ENCODE results near the gene BEND7. TPM values are rescaled to one million over a fixed set of nuclear protein-coding genes. Genes with fewer than 3 reads are reported as not detected.

BEND7 gene, protein sequence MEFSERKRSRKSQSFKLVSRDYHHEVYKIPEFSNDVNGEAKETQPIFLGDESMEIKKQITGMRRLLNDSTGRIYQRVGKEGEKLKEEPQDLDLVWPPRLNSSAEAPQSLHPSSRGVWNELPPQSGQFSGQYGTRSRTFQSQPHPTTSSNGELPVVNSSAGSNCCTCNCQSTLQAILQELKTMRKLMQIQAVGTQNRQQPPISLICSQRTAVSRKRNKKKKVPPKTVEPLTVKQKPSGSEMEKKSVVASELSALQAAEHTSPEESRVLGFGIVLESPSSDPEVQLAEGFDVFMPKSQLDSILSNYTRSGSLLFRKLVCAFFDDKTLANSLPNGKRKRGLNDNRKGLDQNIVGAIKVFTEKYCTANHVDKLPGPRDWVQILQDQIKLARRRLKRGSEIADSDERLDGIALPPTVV
- 1.4 and 1.5 TPM in 2 replicates for total RNA-seq

DNA sequence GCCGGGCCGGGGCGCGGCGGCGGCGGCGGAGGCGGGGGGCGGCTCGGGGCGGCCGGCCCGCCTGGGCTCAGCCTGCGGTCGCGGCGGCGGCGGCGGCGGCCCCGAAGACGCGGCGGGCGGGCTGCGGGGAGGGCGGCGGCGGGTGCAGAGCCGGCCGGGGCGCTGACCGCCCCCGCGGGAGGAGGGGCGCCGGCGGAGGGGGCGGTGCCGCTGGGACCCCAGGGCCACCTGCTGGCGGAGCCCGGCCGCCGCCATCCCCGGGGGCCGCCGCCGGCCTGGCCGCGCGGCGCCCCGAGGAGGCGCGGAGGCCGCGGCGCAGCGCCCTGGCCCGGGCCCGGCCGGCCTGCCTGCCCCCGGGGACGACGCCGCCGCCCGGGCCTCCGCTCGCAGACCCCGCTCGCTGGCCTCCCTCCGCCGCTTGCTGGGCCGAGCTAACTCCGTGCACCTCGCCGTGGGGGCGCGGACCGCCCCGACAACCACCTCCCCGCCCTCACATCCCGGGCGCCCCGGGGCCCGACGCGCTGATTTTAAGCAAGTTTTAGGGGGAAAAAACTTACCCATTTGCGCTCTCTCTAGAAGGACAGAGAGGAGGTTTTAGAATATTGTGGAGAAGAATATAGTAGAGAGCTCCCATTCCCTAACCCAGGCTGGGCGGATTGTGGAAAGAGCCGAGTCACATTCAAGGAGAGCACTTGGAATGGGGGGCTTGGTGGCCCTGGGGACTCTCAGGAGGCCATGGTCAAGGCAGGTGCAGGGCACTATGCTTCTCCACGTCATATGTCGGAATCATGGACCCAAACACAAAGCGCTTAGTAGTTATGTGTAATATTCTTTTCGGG, at the start of gene BEND7:
Gene BEND7, minus strand, starts transcription at position 140 of the 839 bp plus-strand sequence. CDS start 481 bp downstream, outside the sequence.

Small RNA genes lying within 50 kb of the gene (small RNA-seq; reads per million reads assigned to genes)
- gene RF00019, result not detected

Other genes with a start within 250 kb of the BEND7 start
- 12.9 and 23.1 TPM in 2 replicates for gene PHYH, start 228.9 kb downstream of the BEND7 start, total RNA-seq
- 20.6 and 29.1 TPM in 2 replicates for gene SEPHS1, start 180.7 kb downstream of the BEND7 start, total RNA-seq
- gene PRPF18, start 58.0 kb upstream of the BEND7 start, total RNA-seq, result 25.7 and 26.8 TPM in 2 replicates

All from subcutaneous preadipocyte (primary cell).